Ramos (cell line): Measurements from ENCODE around the gene EGLN3.
"Not testable (repeated sequence)": the region's sequence is repeated elsewhere in the genome, so short reads cannot be mapped to it uniquely, and the experiment has no call there.

Experiments used
- in situ Hi-C: fragments of 300-500 bp; cut with MboI; formaldehyde crosslinking; loops from one replicate; pipeline ENCODE4 v1.14.3; 2022; ENCODE audit warnings: low sequenced_read_pairs; ENCODE audit not compliant: unreplicated experiment

The EGLN3 gene

GRCh38 chr14:33940561-33941011, 10.3 kb downstream of the EGLN3 start:
- in situ Hi-C loops = no loop called here

- in situ Hi-C loops = no loop called here
Measured at GRCh38 chr14:33938131-33938949, 12.5 kb downstream of the EGLN3 start.

- in situ Hi-C loops = no loop called here
Measured at GRCh38 chr14:33936391-33936790, 14.5 kb downstream of the EGLN3 start.

DNA sequence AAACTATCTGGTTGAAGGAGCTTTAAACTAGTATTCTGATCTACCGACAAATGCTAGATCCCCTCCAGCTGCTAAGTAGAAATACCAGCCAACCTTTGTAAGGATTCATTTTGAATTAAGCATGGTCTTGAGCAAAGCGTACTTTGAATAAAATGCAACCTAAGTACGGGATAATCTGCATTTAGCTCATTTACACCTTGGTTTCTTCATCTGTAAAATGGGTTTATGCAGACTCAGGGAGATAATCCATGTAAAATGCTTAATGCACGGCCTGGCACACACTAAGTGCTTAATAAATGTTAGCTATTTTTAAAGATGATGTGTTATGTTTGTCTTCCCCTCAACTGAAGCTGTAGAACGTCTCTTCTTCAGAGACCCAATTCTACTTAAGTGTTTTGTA, 15.9 kb downstream of the EGLN3 start:
- in situ Hi-C loops = no loop called here

DNA sequence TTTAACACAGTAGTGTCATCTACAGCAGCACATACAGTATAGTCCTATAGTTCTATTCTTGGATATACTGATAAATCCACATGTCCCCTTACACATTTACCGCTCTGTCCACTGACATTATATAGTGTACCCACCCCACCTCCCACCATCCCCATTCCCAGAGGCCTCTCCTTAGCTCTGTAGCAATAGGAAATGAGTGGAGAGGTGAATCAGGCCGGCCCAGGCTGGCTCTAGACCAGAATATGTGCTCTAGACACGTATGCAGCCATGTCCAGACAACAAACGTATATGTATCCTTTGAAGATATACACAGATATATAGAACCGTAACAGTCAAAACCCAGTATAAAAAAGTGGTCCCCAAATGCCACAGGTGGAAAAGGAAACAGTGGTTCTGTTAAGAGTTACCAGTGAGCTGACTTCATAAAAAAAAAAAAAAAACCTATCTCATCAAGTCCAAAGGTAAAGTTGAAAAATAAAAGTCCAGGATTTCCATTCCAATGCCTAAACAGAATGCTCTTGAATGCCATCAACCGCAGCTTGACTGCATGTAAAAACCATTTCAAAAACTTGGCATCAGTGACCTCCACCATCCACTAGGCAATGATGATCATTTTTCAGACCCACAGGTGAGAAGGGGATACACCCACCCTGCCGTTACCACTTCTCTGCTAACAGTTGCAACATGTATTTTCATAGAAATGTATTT, 16.7 kb downstream of the EGLN3 start:
- in situ Hi-C loops = no loop called here

- in situ Hi-C loops = no loop called here
Measured at GRCh38 chr14:33933386-33933933, 17.4 kb downstream of the EGLN3 start.

- in situ Hi-C loops = no loop called here
Measured at GRCh38 chr14:33932576-33933345, 18.1 kb downstream of the EGLN3 start.

- in situ Hi-C loops = no loop called here
Measured at GRCh38 chr14:33932033-33932432, 18.8 kb downstream of the EGLN3 start.

GRCh38 chr14:33931461-33931860, 19.4 kb downstream of the EGLN3 start:
- in situ Hi-C loops = no loop called here

GRCh38 chr14:33930439-33930838, 20.4 kb downstream of the EGLN3 start:
- in situ Hi-C loops = no loop called here

- in situ Hi-C loops = no loop called here
Measured at GRCh38 chr14:33929799-33930408, 21.0 kb downstream of the EGLN3 start.

DNA sequence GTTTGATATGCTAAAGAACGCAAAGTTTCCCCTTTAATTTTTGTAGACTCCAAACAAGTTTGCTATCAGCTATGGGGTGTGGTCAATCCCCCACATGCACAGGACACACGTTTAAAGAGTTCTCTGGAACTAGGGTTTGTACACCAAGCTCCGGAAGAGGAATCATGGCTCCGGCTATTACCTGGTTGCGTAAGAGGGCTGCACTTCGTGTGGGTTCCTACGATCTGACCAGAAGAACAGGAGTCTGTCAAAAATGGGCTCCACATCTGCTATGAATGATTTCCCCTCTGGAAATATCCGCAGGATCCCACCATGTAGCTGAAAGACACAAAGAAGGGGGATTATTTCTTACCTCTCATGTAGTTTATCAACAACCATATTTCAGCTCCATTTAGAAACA, 22.0 kb downstream of the EGLN3 start:
- in situ Hi-C loops = no loop called here

GRCh38 chr14:33927944-33928343, 22.9 kb downstream of the EGLN3 start:
- in situ Hi-C loops = no loop called here

GRCh38 chr14:33926967-33927366, 23.9 kb downstream of the EGLN3 start:
- in situ Hi-C loops = not testable (repeated sequence)

DNA sequence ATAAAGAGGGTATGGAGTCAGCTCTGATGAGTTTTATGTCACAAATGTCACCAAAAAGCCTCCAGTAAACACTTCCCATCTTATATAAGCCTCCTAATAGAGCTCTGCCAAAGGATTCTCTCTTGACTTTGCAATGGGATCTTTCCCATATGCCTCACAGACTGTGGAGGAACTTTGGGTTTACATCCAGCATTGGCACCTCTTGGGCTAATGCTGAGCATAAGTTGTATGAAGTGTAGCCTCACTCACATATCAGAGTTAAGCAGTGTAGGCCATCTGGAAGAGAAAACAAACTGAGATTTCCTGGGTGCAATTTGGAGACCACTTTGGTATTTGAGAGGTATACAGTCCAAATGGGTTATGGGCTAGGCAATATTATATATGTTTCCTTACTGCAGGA, 24.9 kb downstream of the EGLN3 start:
- in situ Hi-C loops = no loop called here

DNA sequence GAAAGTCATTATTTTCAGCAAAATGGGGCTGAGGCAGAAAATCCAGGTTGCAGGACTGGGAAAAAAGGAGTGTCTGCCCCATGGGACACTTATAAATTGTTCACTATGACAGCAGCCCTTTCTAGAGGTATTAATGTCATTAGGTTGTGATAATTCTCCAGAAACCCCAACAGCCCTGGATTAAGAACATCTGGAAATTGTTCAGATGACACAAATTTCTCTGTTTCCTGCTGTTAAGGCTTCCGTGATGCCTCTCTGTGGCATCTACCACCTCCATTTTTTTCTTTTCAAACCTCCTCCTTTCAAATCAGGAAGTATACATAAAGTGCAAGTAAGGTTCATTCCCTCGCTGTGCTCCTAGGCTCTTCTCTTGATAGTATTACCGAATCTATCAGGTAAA, 25.6 kb downstream of the EGLN3 start:
- in situ Hi-C loops = no loop called here

GRCh38 chr14:33924566-33925100, 26.2 kb downstream of the EGLN3 start:
- in situ Hi-C loops = no loop called here

- in situ Hi-C loops = no loop called here
Measured at GRCh38 chr14:33922125-33922524, 28.7 kb downstream of the EGLN3 start.

DNA sequence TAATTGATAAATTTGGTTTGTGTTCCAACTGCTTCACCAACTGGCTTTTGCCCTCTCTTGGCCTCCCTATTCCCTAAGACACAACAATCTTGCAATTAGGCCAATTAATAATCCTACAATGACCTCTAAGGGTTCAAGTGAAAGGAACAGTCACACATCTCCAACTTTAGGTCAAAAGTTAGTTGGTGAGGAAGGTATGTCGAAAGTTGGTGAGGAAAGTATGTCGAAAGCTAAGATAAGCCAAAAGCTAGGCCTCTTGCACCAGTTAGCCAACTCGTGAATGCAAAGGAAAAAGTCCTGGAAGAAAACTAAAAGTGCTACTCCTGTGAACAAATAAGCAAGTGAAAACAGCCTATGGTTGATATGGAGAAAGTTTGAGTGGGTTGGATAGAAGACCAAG, 32.6 kb downstream of the EGLN3 start:
- in situ Hi-C loops = no loop called here

GRCh38 chr14:33917661-33918060, 33.2 kb downstream of the EGLN3 start:
- in situ Hi-C loops = no loop called here
